GM12865 (cell line): ENCODE results near the gene INTS7.

Experiments used
- DNase-seq: peaks from one replicate; pipeline ENCODE4 v3.0.0; 2010; ENCODE audit warnings: low read depth
- H3K4me3 ChIP-seq: 2 replicates; pipeline ENCODE4 v1.5.1; 2011; ENCODE audit warnings: mild to moderate bottlenecking, low read depth, low read length, control low read depth
- TF ChIP-seq, protein P1 (sequence below): IDR thresholded peaks from 2 replicates; pipeline ENCODE4 v1.5.1; 2011; ENCODE audit warnings: low read length, control low read depth, low read depth, inconsistent platforms; ENCODE audit not compliant: insufficient read depth; ENCODE audit errors: missing control alignments

INTS7 gene

GRCh38 chr1:212055333-212055732 lies 20.0 kb upstream of the INTS7 start:
- DNase-seq = no peak
- no peak overlapping the region for H3K4me3 ChIP-seq
- TF ChIP-seq, protein P1, sequence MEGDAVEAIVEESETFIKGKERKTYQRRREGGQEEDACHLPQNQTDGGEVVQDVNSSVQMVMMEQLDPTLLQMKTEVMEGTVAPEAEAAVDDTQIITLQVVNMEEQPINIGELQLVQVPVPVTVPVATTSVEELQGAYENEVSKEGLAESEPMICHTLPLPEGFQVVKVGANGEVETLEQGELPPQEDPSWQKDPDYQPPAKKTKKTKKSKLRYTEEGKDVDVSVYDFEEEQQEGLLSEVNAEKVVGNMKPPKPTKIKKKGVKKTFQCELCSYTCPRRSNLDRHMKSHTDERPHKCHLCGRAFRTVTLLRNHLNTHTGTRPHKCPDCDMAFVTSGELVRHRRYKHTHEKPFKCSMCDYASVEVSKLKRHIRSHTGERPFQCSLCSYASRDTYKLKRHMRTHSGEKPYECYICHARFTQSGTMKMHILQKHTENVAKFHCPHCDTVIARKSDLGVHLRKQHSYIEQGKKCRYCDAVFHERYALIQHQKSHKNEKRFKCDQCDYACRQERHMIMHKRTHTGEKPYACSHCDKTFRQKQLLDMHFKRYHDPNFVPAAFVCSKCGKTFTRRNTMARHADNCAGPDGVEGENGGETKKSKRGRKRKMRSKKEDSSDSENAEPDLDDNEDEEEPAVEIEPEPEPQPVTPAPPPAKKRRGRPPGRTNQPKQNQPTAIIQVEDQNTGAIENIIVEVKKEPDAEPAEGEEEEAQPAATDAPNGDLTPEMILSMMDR = no peak

DNA sequence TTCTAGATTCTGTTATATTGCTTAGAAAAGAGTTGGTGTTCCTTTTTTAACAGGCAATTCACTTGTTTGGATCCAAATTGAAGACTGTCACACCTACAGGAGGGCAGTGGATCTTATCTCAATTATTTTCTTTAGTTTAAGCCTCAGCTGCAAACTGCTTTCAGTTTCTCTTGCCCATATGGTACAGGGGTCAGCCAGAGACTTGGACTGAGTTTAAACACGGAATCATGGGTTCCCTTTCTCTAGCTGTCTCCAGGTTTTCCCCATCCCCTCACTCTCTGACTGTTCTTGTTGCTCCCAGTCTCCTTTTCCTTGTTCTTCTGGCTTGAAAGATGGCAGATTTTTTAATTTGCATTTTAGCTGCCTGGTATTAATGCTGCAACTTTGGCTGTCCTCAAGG lies 18.6 kb upstream of the INTS7 start:
- no peak overlapping the region for H3K4me3 ChIP-seq

DNA sequence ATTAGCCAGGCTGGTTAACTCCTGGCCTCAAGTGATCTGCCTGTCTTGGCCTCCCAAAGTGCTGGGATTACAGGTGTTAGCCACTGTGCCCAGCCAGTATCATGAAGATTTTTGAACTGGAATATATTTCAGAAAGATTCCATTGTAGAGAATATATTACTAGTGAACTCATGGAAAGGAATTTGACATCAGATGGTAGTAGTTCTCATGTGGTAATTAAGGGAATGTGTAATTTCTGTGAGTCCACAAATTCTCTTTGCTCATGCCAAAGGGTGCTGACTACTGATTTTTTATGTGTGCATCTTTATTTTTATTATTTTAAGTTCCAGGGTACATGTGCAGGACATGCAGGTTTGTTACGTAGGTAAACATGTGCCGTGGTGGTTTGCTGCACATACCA lies 10.6 kb upstream of the INTS7 start:
- TF ChIP-seq, protein P1 = no peak
- no peak for DNase-seq
- H3K4me3 ChIP-seq = no peak overlapping the region

More for the DNA sequence above, 18.6 kb upstream of the INTS7 start:
- TF ChIP-seq, protein P1 = no peak
- DNase-seq = no peak

- no peak overlapping the region for H3K4me3 ChIP-seq
- no peak for DNase-seq
- TF ChIP-seq, protein P1 = no peak
Measured at GRCh38 chr1:212044851-212045250, 9.5 kb upstream of the INTS7 start.

GRCh38 chr1:212042436-212042835 lies 7.1 kb upstream of the INTS7 start:
- no peak for DNase-seq
- no peak overlapping the region for H3K4me3 ChIP-seq
- TF ChIP-seq, protein P1 = no peak

- peak overlapping the region; percentile 27; the same call in 1 of the 2 replicates for H3K4me3 ChIP-seq
- DNase-seq = no peak
- TF ChIP-seq, protein P1 = no peak
Measured at GRCh38 chr1:212040629-212041412, 5.5 kb upstream of the INTS7 start.

DNA sequence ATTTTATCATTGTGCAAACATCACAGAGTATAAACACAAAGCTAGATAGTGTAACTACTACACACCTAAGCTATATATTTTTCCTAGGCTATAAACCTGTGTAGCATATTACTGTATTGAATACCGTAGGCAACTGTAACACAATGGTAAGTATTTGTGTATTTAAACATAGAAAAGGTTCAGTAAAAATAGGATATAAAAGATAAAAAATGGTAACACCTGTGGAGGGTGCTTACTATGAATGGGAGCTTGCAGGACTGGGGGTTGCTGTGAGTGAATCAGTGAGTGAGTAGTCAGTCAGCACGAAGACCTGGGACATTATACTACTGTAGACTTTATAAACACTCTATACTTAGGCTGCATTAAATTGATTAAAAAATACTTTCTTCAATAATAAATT lies 4.3 kb upstream of the INTS7 start:
- H3K4me3 ChIP-seq = no peak overlapping the region
- TF ChIP-seq, protein P1 = no peak
- DNase-seq = no peak
